SK-N-SH treated with all-trans-retinoic acid at 6 μM for 48 hours (cell line): Measurements from ENCODE around the gene UBL7.

ENCODE experiments used
- ARNTL ChIP-seq: fragments of 450-650 bp; formaldehyde crosslinking; IDR thresholded peaks from 2 replicates; pipeline ENCODE4 v1.5.0; 2020; ENCODE audit warnings: low read depth, mild to moderate bottlenecking, moderate library complexity, borderline replicate concordance
- BACH2 ChIP-seq: fragments of 250-450 bp; sonication (Bioruptor Pico); IDR thresholded peaks from 2 replicates; pipeline ENCODE4 v1.9.0; 2021; ENCODE audit warnings: mild to moderate bottlenecking, borderline replicate concordance
- GLIS3 ChIP-seq: fragments of 250-450 bp; sonication (Bioruptor Pico); IDR thresholded peaks from 2 replicates; pipeline ENCODE4 v1.5.0; 2020; ENCODE audit warnings: mild to moderate bottlenecking, moderate library complexity
- RARB ChIP-seq: fragments of 250-450 bp; sonication (Bioruptor Pico); IDR thresholded peaks from 2 replicates; pipeline ENCODE4 v1.8.0; 2021; ENCODE audit warnings: mild to moderate bottlenecking, moderate library complexity
- ZFP3 ChIP-seq: fragments of 250-450 bp; sonication (Bioruptor Pico); IDR thresholded peaks from 2 replicates; pipeline ENCODE4 v1.5.0; 2020; ENCODE audit warnings: mild to moderate bottlenecking, moderate library complexity
- ZFP30 ChIP-seq: fragments of 450-650 bp; formaldehyde crosslinking; IDR thresholded peaks from 2 replicates; pipeline ENCODE4 v1.5.0; 2022; ENCODE audit warnings: mild to moderate bottlenecking, moderate library complexity
- ZNF565 ChIP-seq: fragments of 450-650 bp; formaldehyde crosslinking; conservative IDR thresholded peaks from 2 replicates; pipeline ENCODE4 v1.5.0; 2020; ENCODE audit warnings: low read depth, mild to moderate bottlenecking, moderate library complexity
- ZNF70 ChIP-seq: fragments of 450-650 bp; formaldehyde crosslinking; IDR thresholded peaks from 2 replicates; pipeline ENCODE4 v1.5.0; 2020; ENCODE audit warnings: mild to moderate bottlenecking, moderate library complexity
- ZNF8 ChIP-seq: fragments of 450-650 bp; formaldehyde crosslinking; IDR thresholded peaks from 2 replicates; pipeline ENCODE4 v1.5.0; 2020; ENCODE audit warnings: mild to moderate bottlenecking, moderate library complexity
- TF ChIP-seq, protein P1 (sequence below): fragments of 250-450 bp; sonication (Bioruptor Pico); IDR thresholded peaks from 2 replicates; pipeline ENCODE4 v1.5.1; 2021; ENCODE audit warnings: mild to moderate bottlenecking, moderate library complexity
- TF ChIP-seq, protein P2 (sequence below): fragments of 250-450 bp; sonication (Bioruptor Pico); IDR thresholded peaks from 2 replicates; pipeline ENCODE4 v1.8.0; 2020; ENCODE audit warnings: mild to moderate bottlenecking, moderate library complexity, borderline replicate concordance
- TF ChIP-seq, protein P3 (sequence below): fragments of 250-450 bp; sonication (Bioruptor Pico); IDR thresholded peaks from 2 replicates; pipeline ENCODE4 v1.5.1; 2020; ENCODE audit warnings: low read depth, mild to moderate bottlenecking, moderate library complexity

DNA sequence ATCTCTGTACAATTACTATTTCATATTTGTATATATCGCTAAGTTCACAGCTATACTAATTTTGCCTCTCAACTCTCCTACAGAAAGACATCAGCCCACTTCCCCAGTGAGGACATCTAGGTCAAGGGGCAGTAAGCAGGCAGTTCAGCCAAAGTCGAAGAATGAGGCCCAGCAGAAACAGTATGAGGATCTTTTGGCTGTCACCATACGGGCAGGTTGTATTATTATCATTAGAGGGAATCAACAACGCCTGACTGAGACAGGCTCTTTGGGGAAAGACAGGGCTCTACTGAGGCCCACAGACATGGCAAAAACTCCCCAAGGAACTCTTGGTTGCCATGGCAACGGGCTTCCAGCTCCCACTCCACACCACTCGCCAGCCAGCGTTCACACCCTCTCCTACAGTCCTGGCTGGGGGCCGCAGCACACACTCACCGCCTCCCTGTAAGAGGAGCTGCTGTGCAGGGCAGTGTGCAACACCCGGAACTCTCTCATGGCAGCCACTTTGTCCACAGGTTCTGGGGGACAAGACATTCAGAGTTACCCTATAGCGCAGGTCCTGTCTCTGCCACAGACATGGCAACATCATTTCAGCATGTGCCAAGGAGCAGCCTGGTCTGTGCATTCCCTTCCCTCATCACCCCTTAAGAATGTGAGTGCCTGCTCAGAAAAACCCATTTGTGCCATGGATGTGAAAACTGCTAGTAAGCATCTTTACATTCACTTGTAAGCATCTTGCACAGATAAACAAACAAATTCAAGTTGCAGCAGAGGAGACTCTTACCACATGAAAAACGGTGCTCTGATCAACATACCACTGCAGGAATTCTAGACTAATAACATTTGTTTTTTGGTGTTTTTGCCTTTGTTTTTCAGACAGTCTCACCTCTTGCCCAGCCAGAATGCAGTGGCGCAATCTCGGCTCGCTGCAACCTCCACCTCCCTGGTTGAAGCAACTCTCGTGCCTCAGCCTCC is 8.8 kb downstream of the UBL7 start:
- TF ChIP-seq RARB (CRISPR knock-in tag) (no peak), ZNF70 (CRISPR knock-in tag) (no peak), ARNTL (CRISPR knock-in tag) (no peak), ZFP30 (no peak), ZFP3 (CRISPR knock-in tag) (no peak), GLIS3 (CRISPR knock-in tag) (no peak), BACH2 (CRISPR knock-in tag) (no peak), ZNF8 (no peak), ZNF565 (CRISPR knock-in tag) (no peak)
- TF ChIP-seq, protein P1, sequence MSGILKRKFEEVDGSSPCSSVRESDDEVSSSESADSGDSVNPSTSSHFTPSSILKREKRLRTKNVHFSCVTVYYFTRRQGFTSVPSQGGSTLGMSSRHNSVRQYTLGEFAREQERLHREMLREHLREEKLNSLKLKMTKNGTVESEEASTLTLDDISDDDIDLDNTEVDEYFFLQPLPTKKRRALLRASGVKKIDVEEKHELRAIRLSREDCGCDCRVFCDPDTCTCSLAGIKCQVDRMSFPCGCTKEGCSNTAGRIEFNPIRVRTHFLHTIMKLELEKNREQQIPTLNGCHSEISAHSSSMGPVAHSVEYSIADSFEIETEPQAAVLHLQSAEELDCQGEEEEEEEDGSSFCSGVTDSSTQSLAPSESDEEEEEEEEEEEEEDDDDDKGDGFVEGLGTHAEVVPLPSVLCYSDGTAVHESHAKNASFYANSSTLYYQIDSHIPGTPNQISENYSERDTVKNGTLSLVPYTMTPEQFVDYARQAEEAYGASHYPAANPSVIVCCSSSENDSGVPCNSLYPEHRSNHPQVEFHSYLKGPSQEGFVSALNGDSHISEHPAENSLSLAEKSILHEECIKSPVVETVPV = no peak
- TF ChIP-seq, protein P2, sequence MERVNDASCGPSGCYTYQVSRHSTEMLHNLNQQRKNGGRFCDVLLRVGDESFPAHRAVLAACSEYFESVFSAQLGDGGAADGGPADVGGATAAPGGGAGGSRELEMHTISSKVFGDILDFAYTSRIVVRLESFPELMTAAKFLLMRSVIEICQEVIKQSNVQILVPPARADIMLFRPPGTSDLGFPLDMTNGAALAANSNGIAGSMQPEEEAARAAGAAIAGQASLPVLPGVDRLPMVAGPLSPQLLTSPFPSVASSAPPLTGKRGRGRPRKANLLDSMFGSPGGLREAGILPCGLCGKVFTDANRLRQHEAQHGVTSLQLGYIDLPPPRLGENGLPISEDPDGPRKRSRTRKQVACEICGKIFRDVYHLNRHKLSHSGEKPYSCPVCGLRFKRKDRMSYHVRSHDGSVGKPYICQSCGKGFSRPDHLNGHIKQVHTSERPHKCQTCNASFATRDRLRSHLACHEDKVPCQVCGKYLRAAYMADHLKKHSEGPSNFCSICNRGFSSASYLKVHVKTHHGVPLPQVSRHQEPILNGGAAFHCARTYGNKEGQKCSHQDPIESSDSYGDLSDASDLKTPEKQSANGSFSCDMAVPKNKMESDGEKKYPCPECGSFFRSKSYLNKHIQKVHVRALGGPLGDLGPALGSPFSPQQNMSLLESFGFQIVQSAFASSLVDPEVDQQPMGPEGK = no peak
- TF ChIP-seq, protein P3, sequence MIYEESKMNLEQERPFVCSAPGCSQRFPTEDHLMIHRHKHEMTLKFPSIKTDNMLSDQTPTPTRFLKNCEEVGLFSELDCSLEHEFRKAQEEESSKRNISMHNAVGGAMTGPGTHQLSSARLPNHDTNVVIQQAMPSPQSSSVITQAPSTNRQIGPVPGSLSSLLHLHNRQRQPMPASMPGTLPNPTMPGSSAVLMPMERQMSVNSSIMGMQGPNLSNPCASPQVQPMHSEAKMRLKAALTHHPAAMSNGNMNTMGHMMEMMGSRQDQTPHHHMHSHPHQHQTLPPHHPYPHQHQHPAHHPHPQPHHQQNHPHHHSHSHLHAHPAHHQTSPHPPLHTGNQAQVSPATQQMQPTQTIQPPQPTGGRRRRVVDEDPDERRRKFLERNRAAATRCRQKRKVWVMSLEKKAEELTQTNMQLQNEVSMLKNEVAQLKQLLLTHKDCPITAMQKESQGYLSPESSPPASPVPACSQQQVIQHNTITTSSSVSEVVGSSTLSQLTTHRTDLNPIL (CRISPR knock-in tag) = no peak
